Smooth muscle cell (in vitro differentiated cells): ENCODE results near the gene NOP16. TPM values are rescaled to one million over a fixed set of nuclear protein-coding genes. Genes with fewer than 3 reads are reported as not detected.

ENCODE experiments used
- DNase-seq: peaks from one replicate; lab custom pipeline; 2025; ENCODE audit not compliant: unreplicated experiment; lab: John Stamatoyannopoulos, UW
- H2AFZ ChIP-seq: fragments of 200-600 bp; sonication (generic); 2 replicates; pipeline ENCODE4 v1.6.0; 2016; ENCODE audit warnings: antibody characterized with exemption, low read depth, mild to moderate bottlenecking
- H3F3A ChIP-seq: fragments of 200-600 bp; sonication (generic); 2 replicates; pipeline ENCODE4 v1.6.0; 2017; ENCODE audit warnings: antibody characterized with exemption, low read depth
- H3K27ac ChIP-seq: fragments of 200-600 bp; sonication (generic); 2 replicates; pipeline ENCODE4 v1.5.1; 2016; ENCODE audit warnings: low read depth, mild to moderate bottlenecking
- H3K27me3 ChIP-seq: fragments of 200-600 bp; sonication (generic); 2 replicates; pipeline ENCODE4 v1.6.1; 2016; ENCODE audit warnings: low read depth, mild to moderate bottlenecking
- H3K36me3 ChIP-seq: fragments of 200-600 bp; sonication (generic); 2 replicates; pipeline ENCODE4 v1.5.1; 2016; ENCODE audit warnings: low read depth
- H3K4me1 ChIP-seq: fragments of 200-600 bp; sonication (generic); 2 replicates; pipeline ENCODE4 v1.5.1; 2016; ENCODE audit warnings: low read depth
- H3K4me2 ChIP-seq: fragments of 200-600 bp; sonication (generic); 2 replicates; pipeline ENCODE4 v1.6.0; 2016; ENCODE audit warnings: mild to moderate bottlenecking
- H3K4me3 ChIP-seq: fragments of 200-600 bp; sonication (generic); 2 replicates; pipeline ENCODE4 v1.5.1; 2016; ENCODE audit warnings: mild to moderate bottlenecking
- H3K79me2 ChIP-seq: fragments of 200-600 bp; sonication (generic); 2 replicates; pipeline ENCODE4 v1.6.0; 2016; ENCODE audit warnings: low read depth, mild to moderate bottlenecking
- H3K9ac ChIP-seq: fragments of 200-600 bp; sonication (generic); 2 replicates; pipeline ENCODE4 v1.6.0; 2016; ENCODE audit warnings: low read depth
- H3K9me3 ChIP-seq: fragments of 200-600 bp; sonication (generic); replicated peaks from 2 replicates; pipeline ENCODE4 v1.5.1; 2016; ENCODE audit warnings: low read depth
- H4K20me1 ChIP-seq: fragments of 200-600 bp; sonication (generic); 2 replicates; pipeline ENCODE4 v1.6.0; 2016; ENCODE audit warnings: low read depth
- CTCF ChIP-seq: fragments of 200-600 bp; sonication (generic); IDR thresholded peaks from 2 replicates; pipeline ENCODE4 v1.5.1; 2017; ENCODE audit warnings: borderline replicate concordance, mild to moderate bottlenecking, antibody characterized with exemption; ENCODE audit not compliant: insufficient read depth, poor library complexity, severe bottlenecking
- WGBS: methylation state at CpG from one replicate; pipeline ENCODE4 v1.1.7; 2016; ENCODE audit warnings: low lambda C conversion rate; 5-methylcytosine and 5-hydroxymethylcytosine counted together
- polyA plus RNA-seq: library from polyadenylated mRNA; unstranded; fragments of >200 nt; fragmentation: Nextera tagmentation; extraction: Ambion mirVana; gene quantifications from 2 replicates; pipeline ENCODE4 v1.2.1, GENCODE V29; 2016
- total RNA-seq: library from RNA; depleted of rRNA; stranded (reverse); fragments of >200 nt; gene quantifications from 2 replicates; pipeline ENCODE4 v1.2.3, GENCODE V29; 2014

NOP16 gene
- total and polyA plus RNA-seq, 2 experiments from 2014 or later = 10.7 to 27.9 TPM

- H3K4me3 ChIP-seq = peak overlapping the region; percentile 98
- no peak overlapping the region for H3K27ac ChIP-seq
- H3K27me3 ChIP-seq = no peaks in the 10 kb centered on the region
- H3K4me2 ChIP-seq = peak overlapping the region; percentile 97
- H3K9me3 ChIP-seq = no peaks in the 10 kb centered on the region
- peaks cover 65% of the 10 kb centered on the region for H3K79me2 ChIP-seq
- peaks cover 3% of the 10 kb centered on the region for H3K4me1 ChIP-seq
- H2AFZ ChIP-seq = no peak overlapping the region
- no peak overlapping the region for H3K9ac ChIP-seq
- no peaks in the 10 kb centered on the region for H3K36me3 ChIP-seq
- 84% methylated on average over 4 of the region's 4 CpGs for WGBS
- TF ChIP-seq CTCF = no peak
- H4K20me1 ChIP-seq = peaks cover 49% of the 10 kb centered on the region
- H3F3A ChIP-seq = no peaks in the 10 kb centered on the region
- no peak for DNase-seq
These were observed 28.7 kb downstream of the NOP16 start for GRCh38 chr5:176359658-176360057.

GRCh38 chr5:176356179-176356566 is 32.2 kb downstream of the NOP16 start:
- no peak for DNase-seq
- Histone ChIP-seq H3K4me1 (peaks cover 3% of the 10 kb centered on the region), H2AFZ (no peak overlapping the region), H3K79me2 (peaks cover 78% of the 10 kb centered on the region), H3F3A (no peaks in the 10 kb centered on the region), H3K4me2 (no peak overlapping the region), H3K27me3 (no peaks in the 10 kb centered on the region), H3K9ac (no peak overlapping the region), H3K36me3 (no peaks in the 10 kb centered on the region), H3K4me3 (no peak overlapping the region), H4K20me1 (peaks cover 84% of the 10 kb centered on the region), H3K27ac (no peak overlapping the region), H3K9me3 (no peaks in the 10 kb centered on the region)
- 97% methylated on average over 3 of the region's 3 CpGs for WGBS
- TF ChIP-seq CTCF = no peak

- Histone ChIP-seq H3K4me1 (peaks cover under 1% of the 10 kb centered on the region), H3K4me2 (no peak overlapping the region), H3K4me3 (no peak overlapping the region), H4K20me1 (peaks cover 89% of the 10 kb centered on the region), H3K79me2 (peaks cover 72% of the 10 kb centered on the region), H3K9me3 (no peaks in the 10 kb centered on the region), H2AFZ (no peak overlapping the region), H3K27me3 (no peaks in the 10 kb centered on the region), H3K36me3 (no peaks in the 10 kb centered on the region), H3F3A (no peaks in the 10 kb centered on the region), H3K27ac (no peak overlapping the region), H3K9ac (no peak overlapping the region)
- 94% methylated on average over 16 of the region's 16 CpGs for WGBS
- DNase-seq = no peak
- TF ChIP-seq CTCF = no peak
These were observed 32.8 kb downstream of the NOP16 start for GRCh38 chr5:176355400-176356178.

- H3K79me2 ChIP-seq = peaks cover 57% of the 10 kb centered on the region
- 97% methylated on average over 4 of the region's 4 CpGs for WGBS
These were observed 34.9 kb downstream of the NOP16 start for GRCh38 chr5:176353533-176353932.

More at GRCh38 chr5:176353533-176353932, 34.9 kb downstream of the NOP16 start:
- Histone ChIP-seq H3K9me3 (no peaks in the 10 kb centered on the region), H2AFZ (no peak overlapping the region), H3F3A (no peaks in the 10 kb centered on the region), H4K20me1 (peaks cover 99% of the 10 kb centered on the region), H3K27ac (no peak overlapping the region), H3K27me3 (no peaks in the 10 kb centered on the region), H3K4me2 (no peak overlapping the region), H3K4me1 (no peaks in the 10 kb centered on the region), H3K36me3 (no peaks in the 10 kb centered on the region), H3K4me3 (no peak overlapping the region), H3K9ac (no peak overlapping the region)
- no peak for DNase-seq
- no peak for TF ChIP-seq CTCF
